Breast epithelium (tissue), 4 donors: ENCODE measurements around the gene BORCS5. TPM values are rescaled to one million over a fixed set of nuclear protein-coding genes. Genes with fewer than 3 reads are reported as not detected.

Experiments
- DNase-seq, 2 donors: peaks; one replicate each; pipeline ENCODE4 v3.0.0-alpha.2; 2019; ENCODE audit warnings: low spot score in 2 of 2
- H3K27ac ChIP-seq, 2 donors: fragments of 200-600 bp; sonication (generic) in 1 of 2; one replicate each; pipeline ENCODE4 v1.5.1; 2016 to 2019; ENCODE audit warnings: mild to moderate bottlenecking in 1 of 2
- H3K27me3 ChIP-seq, 2 donors: fragments of 200-600 bp; sonication (generic) in 1 of 2; one replicate each; pipeline versions ENCODE4 v1.5.1 to v1.6.0; 2017 to 2019; ENCODE audit warnings: control low read depth in 1 of 2, mild to moderate bottlenecking in 1 of 2
- H3K36me3 ChIP-seq: fragments of 200-600 bp; one replicate; pipeline ENCODE4 v1.5.1; 2019
- H3K4me1 ChIP-seq, 2 donors: fragments of 200-600 bp; sonication (generic); one replicate each; pipeline ENCODE4 v1.5.1; 2016 to 2019; ENCODE audit warnings: control low read depth in 1 of 2
- H3K4me3 ChIP-seq, 3 donors: fragments of 200-600 bp; sonication (generic); 1 replicate in 2 of 3; 2 replicates in 1 of 3; pipeline ENCODE4 v1.5.1; 2016 to 2019; ENCODE audit warnings: mild to moderate bottlenecking in 3 of 3, moderate library complexity in 2 of 3
- H3K9me3 ChIP-seq, 2 donors: fragments of 200-600 bp; sonication (generic) in 1 of 2; one replicate each; pipeline ENCODE4 v1.5.1; 2016 to 2019; ENCODE audit warnings: control low read depth in 1 of 2
- POLR2A ChIP-seq: fragments of 450-650 bp; IDR thresholded peaks from one replicate; pipeline ENCODE4 v1.6.1; 2016; ENCODE audit warnings: antibody characterized with exemption, mild to moderate bottlenecking, moderate library complexity
- POLR2AphosphoS5 ChIP-seq, 3 donors: sonication (generic); formaldehyde crosslinking; IDR thresholded peaks; one replicate each; pipeline ENCODE4 v1.6.1; 2017; ENCODE audit warnings: antibody characterized with exemption in 3 of 3
- intact Hi-C: fragments of 100-400 bp; cut with DNase I; formaldehyde crosslinking; loops from one replicate; pipeline ENCODE4 v1.15.1; 2023; ENCODE audit warnings: low total_unique reads
- total RNA-seq, 3 donors: library from RNA; depleted of rRNA; stranded (reverse); fragments of >200 nt; gene quantifications; one replicate each; pipeline ENCODE4 v1.1.0, GENCODE V29; 2016
- TF ChIP-seq, protein P1 (sequence below), 3 donors: fragments of 450-650 bp; IDR thresholded peaks; one replicate each; pipeline ENCODE4 v1.5.1; 2016 to 2017; ENCODE audit warnings: antibody characterized with exemption in 3 of 3, mild to moderate bottlenecking in 3 of 3, moderate library complexity in 3 of 3

BORCS5 gene
- total RNA-seq, 3 donors from 2014 or later = 13.5 to 20.3 (median 17.4) TPM

DNA sequence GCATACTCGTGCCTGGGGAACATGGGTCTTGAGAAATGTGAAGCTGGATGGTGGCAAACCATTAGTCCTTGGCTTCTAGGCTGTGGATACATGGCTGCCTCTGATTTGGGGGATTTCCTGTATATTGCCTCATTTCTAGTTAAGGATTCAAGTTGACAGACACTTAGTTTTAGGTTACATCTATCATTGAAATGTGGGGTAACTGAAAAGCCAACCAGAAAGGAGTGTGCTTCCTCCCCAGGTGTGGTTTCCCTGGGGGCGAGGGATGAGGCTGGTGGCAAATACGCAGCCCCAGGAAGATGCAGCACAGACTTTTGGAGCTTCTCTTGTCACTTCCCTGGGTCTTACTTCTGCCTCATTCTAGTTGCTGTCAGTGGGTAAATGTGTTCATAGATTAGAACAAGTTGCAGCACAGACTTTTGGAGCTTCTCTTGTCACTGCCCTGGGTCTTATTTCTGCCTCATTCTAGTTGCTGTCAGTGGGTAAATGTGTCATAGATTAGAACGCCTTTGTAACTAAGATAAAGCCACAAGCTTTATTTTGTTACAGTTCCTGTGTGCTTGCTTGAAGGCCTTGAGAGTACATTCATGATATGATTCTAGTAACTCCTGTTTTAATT is 85.1 kb downstream of the BORCS5 start:
- Histone ChIP-seq H3K9me3 (no peaks in the 10 kb centered on the region), H3K4me3 (no peak overlapping the region), H3K4me1 (peaks cover 0 to 6% of the 10 kb centered on the region in 2 donors), H3K36me3 (no peaks in the 10 kb centered on the region), H3K27ac (peak overlapping the region; percentile 84 to 86), H3K27me3 (no peaks in the 10 kb centered on the region)
- intact Hi-C loops = no loop called here
- TF ChIP-seq POLR2A (no peak), POLR2AphosphoS5 (IDR thresholded peaks at IDR 0.05) (no peak)
- TF ChIP-seq, protein P1, sequence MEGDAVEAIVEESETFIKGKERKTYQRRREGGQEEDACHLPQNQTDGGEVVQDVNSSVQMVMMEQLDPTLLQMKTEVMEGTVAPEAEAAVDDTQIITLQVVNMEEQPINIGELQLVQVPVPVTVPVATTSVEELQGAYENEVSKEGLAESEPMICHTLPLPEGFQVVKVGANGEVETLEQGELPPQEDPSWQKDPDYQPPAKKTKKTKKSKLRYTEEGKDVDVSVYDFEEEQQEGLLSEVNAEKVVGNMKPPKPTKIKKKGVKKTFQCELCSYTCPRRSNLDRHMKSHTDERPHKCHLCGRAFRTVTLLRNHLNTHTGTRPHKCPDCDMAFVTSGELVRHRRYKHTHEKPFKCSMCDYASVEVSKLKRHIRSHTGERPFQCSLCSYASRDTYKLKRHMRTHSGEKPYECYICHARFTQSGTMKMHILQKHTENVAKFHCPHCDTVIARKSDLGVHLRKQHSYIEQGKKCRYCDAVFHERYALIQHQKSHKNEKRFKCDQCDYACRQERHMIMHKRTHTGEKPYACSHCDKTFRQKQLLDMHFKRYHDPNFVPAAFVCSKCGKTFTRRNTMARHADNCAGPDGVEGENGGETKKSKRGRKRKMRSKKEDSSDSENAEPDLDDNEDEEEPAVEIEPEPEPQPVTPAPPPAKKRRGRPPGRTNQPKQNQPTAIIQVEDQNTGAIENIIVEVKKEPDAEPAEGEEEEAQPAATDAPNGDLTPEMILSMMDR (IDR thresholded peaks at IDR 0.05) = no peak
- DNase-seq = no peak

DNA sequence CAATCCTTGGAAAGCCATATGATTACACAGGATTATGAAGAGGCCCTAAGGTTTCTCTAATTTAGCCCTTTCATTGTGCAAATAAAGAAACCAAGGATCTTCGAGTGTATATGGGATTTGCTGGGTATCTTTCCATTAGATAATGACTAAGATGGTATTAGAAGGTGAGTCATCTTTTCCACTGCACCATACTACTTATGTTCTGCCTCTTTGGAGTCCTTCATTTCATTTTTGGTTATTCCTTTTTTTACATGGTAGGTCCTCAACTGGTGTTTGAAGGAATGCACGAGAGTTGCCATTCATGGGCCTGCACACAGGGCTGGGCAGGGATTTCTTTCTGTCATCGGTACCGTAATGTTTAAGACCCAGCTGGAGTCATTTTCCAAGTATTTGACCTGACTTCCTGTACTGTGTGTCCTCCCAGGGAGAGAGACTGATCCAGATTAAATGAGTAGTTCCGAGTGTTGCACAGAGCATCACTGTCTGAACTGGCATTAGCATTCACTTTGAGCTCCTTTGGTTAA is 85.7 kb downstream of the BORCS5 start:
- DNase-seq = no peak
- Histone ChIP-seq H3K4me3 (no peak overlapping the region), H3K9me3 (no peaks in the 10 kb centered on the region), H3K27ac (peak overlapping the region; percentile 84 to 86), H3K27me3 (no peaks in the 10 kb centered on the region), H3K4me1 (peaks cover 0 to 6% of the 10 kb centered on the region in 2 donors), H3K36me3 (no peaks in the 10 kb centered on the region)
- intact Hi-C loops = no loop called here
- TF ChIP-seq, protein P1 (IDR thresholded peaks at IDR 0.05) = no peak
- TF ChIP-seq POLR2A (no peak), POLR2AphosphoS5 (IDR thresholded peaks at IDR 0.05) (no peak)

DNA sequence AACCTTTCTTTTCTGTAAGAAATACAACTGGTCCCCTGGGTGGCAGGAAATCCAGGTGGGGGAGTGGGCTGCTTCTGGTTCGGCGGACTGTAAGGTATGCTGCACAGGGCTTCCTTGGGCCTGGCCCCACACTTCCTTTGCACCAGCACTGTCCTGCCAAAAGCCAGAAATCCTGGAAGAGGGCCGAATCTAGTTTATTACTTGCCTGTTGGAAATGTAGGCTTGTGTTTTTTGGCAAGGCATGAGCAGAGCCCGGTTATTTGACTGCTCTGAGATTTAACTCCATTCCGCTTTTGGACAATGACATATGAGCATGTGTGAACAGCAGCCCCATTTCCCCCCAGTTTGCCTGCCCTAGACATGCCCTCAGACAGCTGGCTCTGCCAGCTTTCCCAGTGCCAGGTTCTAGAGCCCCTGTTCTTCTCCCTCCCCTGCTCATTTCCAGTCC is 86.6 kb downstream of the BORCS5 start:
- peak in 1 of 2 donors; percentile 66 for DNase-seq
- H3K36me3 ChIP-seq = no peaks in the 10 kb centered on the region
- H3K9me3 ChIP-seq = no peaks in the 10 kb centered on the region
- peak overlapping the region; percentile 84 to 86 for H3K27ac ChIP-seq
- TF ChIP-seq POLR2A (no peak), POLR2AphosphoS5 (IDR thresholded peaks at IDR 0.05) (no peak)
- TF ChIP-seq, protein P1 (IDR thresholded peaks at IDR 0.05) = no peak
- peaks cover 0 to 6% of the 10 kb centered on the region in 2 donors for H3K4me1 ChIP-seq
- H3K27me3 ChIP-seq = no peaks in the 10 kb centered on the region
- peak overlapping the region in 1 of 3 donors; percentile 2 for H3K4me3 ChIP-seq
- intact Hi-C loops = no loop called here

DNA sequence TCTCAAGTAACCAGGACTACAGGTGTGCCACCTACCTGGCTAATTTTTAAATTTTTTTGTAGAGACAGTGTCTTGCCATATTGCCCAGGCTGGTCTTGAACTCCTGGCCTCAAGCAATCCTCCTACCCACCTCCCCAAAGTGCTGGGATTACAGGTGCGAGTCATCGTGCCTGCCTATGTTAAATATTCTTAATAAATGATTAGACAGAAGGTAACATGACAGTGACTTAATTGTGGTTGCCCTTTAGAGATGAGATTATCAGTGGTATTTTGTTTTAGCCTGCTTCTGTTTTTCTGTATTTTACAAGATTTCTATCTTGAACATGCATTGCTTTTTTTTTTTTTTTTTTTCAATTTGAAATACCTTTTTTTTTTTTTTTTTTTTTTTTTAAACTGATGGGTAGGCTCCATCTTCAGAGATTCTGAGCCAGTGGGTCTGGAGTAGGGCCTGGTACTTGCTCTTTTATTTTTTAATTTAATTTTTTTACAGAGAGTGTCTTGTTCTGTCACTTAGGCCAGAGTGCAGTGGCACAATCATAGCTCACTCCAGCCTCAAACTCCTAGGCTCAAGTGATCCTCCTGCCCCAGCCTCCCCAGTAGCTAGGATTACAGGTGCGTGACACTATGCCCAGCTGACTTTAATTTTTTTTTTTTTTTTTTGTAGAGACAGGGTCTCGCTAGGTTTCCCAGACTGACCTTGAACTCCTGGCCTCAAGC is 88.4 kb downstream of the BORCS5 start:
- DNase-seq = no peak
- H3K27ac ChIP-seq = peak overlapping the region in 1 of 2 donors; percentile 84
- no peak overlapping the region for H3K4me3 ChIP-seq
- peaks cover 0 to 6% of the 10 kb centered on the region in 2 donors for H3K4me1 ChIP-seq
- H3K27me3 ChIP-seq = no peaks in the 10 kb centered on the region
- no peaks in the 10 kb centered on the region for H3K36me3 ChIP-seq
- H3K9me3 ChIP-seq = no peaks in the 10 kb centered on the region
- TF ChIP-seq POLR2AphosphoS5 (IDR thresholded peaks at IDR 0.05) = no peak
- TF ChIP-seq, protein P1 (IDR thresholded peaks at IDR 0.05) = no peak
- TF ChIP-seq POLR2A = no peak
- intact Hi-C loops = no loop called here

DNA sequence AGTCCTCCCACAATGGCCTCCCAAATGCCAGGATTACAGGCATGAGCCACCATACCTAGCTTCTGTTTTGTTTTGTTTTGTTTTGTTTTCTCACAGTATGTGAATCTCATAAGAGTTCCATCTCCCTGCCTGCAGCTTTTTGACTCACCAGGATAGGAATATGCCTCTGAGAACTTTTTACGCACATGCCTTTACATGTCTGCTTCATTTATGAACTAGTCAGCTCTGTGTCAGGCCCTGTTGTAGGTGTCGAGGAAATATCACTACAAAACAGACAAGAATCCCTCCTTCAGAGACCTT is 89.0 kb downstream of the BORCS5 start:
- peak overlapping the region in 1 of 2 donors; percentile 42 for H3K27ac ChIP-seq
- TF ChIP-seq POLR2A (no peak), POLR2AphosphoS5 (IDR thresholded peaks at IDR 0.05) (no peak)
- TF ChIP-seq, protein P1 (IDR thresholded peaks at IDR 0.05) = no peak
- no peaks in the 10 kb centered on the region for H3K36me3 ChIP-seq
- H3K4me3 ChIP-seq = no peak overlapping the region
- peaks cover 0 to 6% of the 10 kb centered on the region in 2 donors for H3K4me1 ChIP-seq
- H3K9me3 ChIP-seq = no peaks in the 10 kb centered on the region
- no peaks in the 10 kb centered on the region for H3K27me3 ChIP-seq
- no peak for DNase-seq
- intact Hi-C loops = no loop called here
